ENCODE results near the gene MOCS3. TPM values are rescaled to one million over a fixed set of nuclear protein-coding genes. Genes with fewer than 3 reads are reported as not detected.
A peak's percentile ranks its signal among the peaks of the same experiment; 100 is the strongest.

The MOCS3 gene
- total and polyA plus RNA-seq, 2 of the 13 experiments (the other 11 are each of a cell fraction or from before 2014, with no cell fraction given) = 3.7 to 8.4 TPM

DNA sequence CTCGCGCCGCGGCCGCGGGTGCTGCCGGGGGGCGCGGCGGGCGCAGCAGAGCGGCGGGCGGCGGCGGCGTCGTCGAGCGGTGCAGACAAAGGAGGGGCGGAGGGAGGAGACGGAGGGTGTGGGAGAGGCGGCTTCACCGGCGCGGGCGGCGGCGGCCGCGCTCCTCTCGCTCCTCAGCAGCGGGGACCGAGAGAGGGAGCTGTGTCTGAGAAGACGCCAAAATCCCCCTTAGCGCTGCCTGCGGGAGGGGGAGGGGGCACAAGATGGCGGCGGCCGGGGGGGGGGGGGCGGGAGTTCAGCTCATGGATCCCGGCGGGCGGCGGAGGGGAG is 27.7 kb upstream of the MOCS3 start (continued):
- TF ChIP-seq, protein P1, sequence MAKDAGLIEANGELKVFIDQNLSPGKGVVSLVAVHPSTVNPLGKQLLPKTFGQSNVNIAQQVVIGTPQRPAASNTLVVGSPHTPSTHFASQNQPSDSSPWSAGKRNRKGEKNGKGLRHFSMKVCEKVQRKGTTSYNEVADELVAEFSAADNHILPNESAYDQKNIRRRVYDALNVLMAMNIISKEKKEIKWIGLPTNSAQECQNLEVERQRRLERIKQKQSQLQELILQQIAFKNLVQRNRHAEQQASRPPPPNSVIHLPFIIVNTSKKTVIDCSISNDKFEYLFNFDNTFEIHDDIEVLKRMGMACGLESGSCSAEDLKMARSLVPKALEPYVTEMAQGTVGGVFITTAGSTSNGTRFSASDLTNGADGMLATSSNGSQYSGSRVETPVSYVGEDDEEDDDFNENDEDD (CRISPR knock-in tag; IDR thresholded peaks at IDR 0.05; ENCODE audit: borderline replicate concordance) = no peak; the same call in 1 of the 2 replicates
- TF ChIP-seq, protein P2, sequence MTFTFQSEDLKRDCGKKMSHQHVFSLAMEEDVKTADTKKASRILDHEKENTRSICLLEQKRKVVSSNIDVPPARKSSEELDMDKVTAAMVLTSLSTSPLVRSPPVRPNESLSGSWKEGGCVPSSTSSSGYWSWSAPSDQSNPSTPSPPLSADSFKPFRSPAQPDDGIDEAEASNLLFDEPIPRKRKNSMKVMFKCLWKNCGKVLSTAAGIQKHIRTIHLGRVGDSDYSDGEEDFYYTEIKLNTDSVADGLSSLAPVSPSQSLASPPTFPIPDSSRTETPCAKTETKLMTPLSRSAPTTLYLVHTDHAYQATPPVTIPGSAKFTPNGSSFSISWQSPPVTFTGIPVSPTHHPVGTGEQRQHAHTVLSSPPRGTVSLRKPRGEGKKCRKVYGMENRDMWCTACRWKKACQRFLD (CRISPR knock-in tag; IDR thresholded peaks at IDR 0.05; ENCODE audit: borderline replicate concordance) = 0 out of 2 replicates have a peak, but pooled peaks have one; percentile 27
- TF ChIP-seq, protein P3, sequence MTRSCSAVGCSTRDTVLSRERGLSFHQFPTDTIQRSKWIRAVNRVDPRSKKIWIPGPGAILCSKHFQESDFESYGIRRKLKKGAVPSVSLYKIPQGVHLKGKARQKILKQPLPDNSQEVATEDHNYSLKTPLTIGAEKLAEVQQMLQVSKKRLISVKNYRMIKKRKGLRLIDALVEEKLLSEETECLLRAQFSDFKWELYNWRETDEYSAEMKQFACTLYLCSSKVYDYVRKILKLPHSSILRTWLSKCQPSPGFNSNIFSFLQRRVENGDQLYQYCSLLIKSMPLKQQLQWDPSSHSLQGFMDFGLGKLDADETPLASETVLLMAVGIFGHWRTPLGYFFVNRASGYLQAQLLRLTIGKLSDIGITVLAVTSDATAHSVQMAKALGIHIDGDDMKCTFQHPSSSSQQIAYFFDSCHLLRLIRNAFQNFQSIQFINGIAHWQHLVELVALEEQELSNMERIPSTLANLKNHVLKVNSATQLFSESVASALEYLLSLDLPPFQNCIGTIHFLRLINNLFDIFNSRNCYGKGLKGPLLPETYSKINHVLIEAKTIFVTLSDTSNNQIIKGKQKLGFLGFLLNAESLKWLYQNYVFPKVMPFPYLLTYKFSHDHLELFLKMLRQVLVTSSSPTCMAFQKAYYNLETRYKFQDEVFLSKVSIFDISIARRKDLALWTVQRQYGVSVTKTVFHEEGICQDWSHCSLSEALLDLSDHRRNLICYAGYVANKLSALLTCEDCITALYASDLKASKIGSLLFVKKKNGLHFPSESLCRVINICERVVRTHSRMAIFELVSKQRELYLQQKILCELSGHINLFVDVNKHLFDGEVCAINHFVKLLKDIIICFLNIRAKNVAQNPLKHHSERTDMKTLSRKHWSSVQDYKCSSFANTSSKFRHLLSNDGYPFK (CRISPR knock-in tag; IDR thresholded peaks at IDR 0.05; ENCODE audit: borderline replicate concordance) = 0 out of 2 replicates have a peak, but pooled peaks have one; percentile 34
- TF ChIP-seq SP2 (CRISPR knock-in tag; IDR thresholded peaks at IDR 0.05) (0 out of 2 replicates have a peak, but pooled peaks have one; percentile 8), RAD51 (IDR thresholded peaks at IDR 0.05; ENCODE audit: borderline replicate concordance) (no peak)

All from HepG2 (cell line).